Mucosa of stomach (tissue), 1 donor: Measurements from ENCODE around the gene DYNC1LI2.

Source experiments
- H3K27me3 ChIP-seq: one replicate; pipeline ENCODE4 v1.7.0; 2013; ENCODE audit warnings: mild to moderate bottlenecking, low read length; ENCODE audit not compliant: control insufficient read depth, insufficient read depth
- H3K36me3 ChIP-seq: one replicate; pipeline ENCODE4 v1.7.0; 2013; ENCODE audit warnings: low read length; ENCODE audit not compliant: control insufficient read depth, insufficient read depth
- H3K4me1 ChIP-seq: one replicate; pipeline ENCODE4 v1.7.0; 2013; ENCODE audit warnings: mild to moderate bottlenecking, low read length; ENCODE audit not compliant: control insufficient read depth, insufficient read depth
- H3K4me3 ChIP-seq: one replicate; pipeline ENCODE4 v1.7.0; 2013; ENCODE audit warnings: low read length
- H3K9ac ChIP-seq: one replicate; pipeline ENCODE4 v1.7.0; 2013; ENCODE audit warnings: mild to moderate bottlenecking, low read length, moderate library complexity
- H3K9me3 ChIP-seq: one replicate; pipeline ENCODE4 v1.7.0; 2013; ENCODE audit warnings: mild to moderate bottlenecking, low read length, moderate library complexity; ENCODE audit not compliant: control insufficient read depth
- donor health status: Pancreatic carcinoma.

DYNC1LI2 gene

DNA sequence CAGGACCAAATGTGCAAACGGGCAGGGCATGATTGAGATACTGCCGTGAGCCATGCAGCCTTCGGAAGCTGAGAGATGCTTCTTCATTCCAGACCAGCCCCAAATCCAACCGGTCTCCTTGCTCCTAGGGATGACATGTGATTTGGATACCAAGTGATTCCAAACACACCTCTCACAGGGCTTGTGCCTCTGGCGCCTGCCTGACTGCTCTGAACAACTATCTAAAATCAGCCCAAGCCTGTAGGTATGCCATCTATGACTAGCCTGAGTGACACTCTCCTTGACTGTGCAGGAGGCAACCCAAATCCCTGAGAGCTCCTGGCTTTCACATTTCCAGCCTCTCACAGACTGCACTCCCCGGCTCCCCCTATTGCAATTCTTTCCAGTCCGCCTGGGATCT, 20.3 kb downstream of the DYNC1LI2 start:
- Histone ChIP-seq H3K4me1 (no peaks in the 10 kb centered on the region), H3K36me3 (no peaks in the 10 kb centered on the region), H3K9ac (no peak overlapping the region), H3K9me3 (no peaks in the 10 kb centered on the region), H3K27me3 (no peaks in the 10 kb centered on the region), H3K4me3 (no peak overlapping the region)

DNA sequence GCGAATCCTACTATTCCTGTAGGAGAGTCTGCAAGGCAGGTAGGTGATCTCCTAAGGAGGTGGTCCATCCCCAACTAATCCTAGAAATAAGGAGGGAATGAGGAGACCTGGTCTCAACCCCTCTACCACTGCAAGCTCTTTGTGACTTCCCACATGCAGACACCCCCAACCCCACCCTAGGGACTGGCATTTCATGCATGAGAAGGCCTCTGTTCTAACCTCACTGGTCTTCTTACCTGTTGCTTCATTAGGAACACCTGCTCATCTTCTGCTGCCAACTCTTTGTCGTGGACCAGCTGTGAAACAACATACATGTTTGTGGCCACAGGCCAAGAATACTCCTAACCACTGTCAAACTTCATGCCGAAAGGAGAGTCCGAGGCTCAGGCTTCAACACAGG, 22.6 kb downstream of the DYNC1LI2 start:
- Histone ChIP-seq H3K36me3 (no peaks in the 10 kb centered on the region), H3K9me3 (no peaks in the 10 kb centered on the region), H3K4me3 (no peak overlapping the region), H3K27me3 (no peaks in the 10 kb centered on the region), H3K4me1 (peaks cover 5% of the 10 kb centered on the region), H3K9ac (no peak overlapping the region)

DNA sequence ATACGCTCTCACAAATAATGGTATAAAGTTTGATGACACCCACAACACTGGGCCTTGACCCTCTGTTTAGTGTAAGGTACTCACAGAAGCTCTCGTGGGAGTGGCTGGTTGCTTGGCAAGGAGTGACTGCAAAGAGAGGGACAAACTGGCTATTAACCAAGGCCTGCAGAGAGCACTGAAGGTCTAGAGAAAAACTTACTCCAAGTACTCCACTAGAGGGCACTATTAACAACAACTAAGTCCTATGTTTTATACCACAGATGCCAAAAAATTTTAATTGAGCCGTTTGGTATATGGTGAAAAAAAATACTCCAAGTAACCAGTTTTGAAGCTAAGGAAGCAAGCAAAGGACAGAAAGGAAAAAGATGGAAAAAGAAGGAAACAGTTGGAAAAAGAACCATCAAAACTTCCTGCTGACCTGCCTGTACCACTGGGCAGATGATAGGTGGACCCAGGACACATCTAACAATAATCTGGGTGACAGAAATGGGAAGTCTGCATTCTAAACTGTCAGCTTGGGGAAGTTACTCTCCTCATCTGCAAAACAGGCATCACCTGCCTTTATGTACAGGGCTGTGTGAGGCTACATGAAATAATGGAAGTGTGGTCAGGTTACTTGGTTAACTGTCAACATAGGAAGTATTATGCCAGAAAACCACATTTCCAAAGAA, 23.2 kb downstream of the DYNC1LI2 start:
- no peak overlapping the region for H3K9ac ChIP-seq
- H3K4me1 ChIP-seq: peaks cover 5% of the 10 kb centered on the region
- H3K27me3 ChIP-seq: no peaks in the 10 kb centered on the region
- no peak overlapping the region for H3K4me3 ChIP-seq
- no peaks in the 10 kb centered on the region for H3K36me3 ChIP-seq
- H3K9me3 ChIP-seq: no peaks in the 10 kb centered on the region

DNA sequence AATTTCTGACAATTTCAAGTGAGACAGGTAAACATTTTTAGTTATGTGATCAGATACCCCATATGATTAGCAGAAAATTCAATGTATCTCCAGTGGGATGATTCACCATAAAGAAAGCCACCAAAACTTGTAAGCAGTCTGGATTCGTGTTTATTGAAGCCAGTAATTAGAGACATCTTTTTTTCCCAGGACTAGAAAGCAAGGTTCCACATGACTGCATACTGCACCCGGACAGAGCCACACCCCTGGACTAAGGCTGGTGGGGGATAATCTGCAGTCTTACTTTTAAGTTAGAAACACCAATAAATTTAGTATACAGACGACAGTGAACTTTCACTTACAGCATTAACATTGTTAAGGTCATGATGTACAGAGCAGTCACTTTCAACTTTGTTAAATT, 30.6 kb downstream of the DYNC1LI2 start:
- Histone ChIP-seq H3K9ac (no peak overlapping the region), H3K27me3 (no peaks in the 10 kb centered on the region), H3K4me3 (no peak overlapping the region), H3K36me3 (peaks cover 4% of the 10 kb centered on the region), H3K9me3 (no peaks in the 10 kb centered on the region), H3K4me1 (peaks cover 3% of the 10 kb centered on the region)

DNA sequence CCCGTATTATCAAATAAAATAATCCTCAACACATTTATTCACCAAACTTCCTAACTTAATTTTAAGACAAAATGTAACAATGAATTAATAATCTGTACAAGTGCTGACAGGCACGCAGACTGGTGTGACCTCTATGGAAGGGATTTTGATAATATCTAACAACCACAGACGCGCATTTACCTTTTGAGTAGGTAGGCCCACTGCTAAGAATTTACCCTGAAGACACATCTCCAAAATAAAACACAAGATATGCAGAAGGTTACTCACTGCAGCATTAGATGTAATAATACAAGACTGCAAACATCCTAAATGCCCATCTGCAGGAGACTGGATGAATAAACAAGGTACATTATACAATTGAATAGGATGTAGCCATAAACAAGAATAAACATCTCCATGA, 32.2 kb downstream of the DYNC1LI2 start:
- Histone ChIP-seq H3K27me3 (no peaks in the 10 kb centered on the region), H3K4me3 (no peak overlapping the region), H3K9ac (no peak overlapping the region), H3K4me1 (peaks cover 9% of the 10 kb centered on the region), H3K9me3 (no peaks in the 10 kb centered on the region), H3K36me3 (peaks cover 4% of the 10 kb centered on the region)

DNA sequence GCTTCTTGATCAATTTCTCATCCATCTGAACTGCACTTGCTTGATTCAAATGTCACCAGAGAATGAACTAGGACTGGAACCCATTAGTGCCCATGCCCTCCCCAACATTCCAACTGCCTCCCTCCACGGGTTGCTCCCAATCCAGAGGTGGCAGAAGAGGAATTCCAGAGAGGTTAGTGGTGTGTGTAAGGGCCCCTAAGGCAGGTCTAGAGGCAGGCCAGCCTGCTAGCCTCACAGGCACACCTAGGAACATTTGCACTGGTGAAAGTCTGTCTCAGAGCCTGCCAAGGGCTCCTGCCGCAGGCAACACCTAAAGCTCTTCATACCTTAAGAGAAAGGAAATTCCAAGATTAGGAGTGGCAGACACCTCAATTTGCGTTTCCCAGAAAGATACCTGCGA, 33.6 kb downstream of the DYNC1LI2 start:
- Histone ChIP-seq H3K4me1 (peaks cover 9% of the 10 kb centered on the region), H3K27me3 (no peaks in the 10 kb centered on the region), H3K9me3 (no peaks in the 10 kb centered on the region), H3K4me3 (no peak overlapping the region), H3K9ac (no peak overlapping the region), H3K36me3 (peaks cover 4% of the 10 kb centered on the region)

DNA sequence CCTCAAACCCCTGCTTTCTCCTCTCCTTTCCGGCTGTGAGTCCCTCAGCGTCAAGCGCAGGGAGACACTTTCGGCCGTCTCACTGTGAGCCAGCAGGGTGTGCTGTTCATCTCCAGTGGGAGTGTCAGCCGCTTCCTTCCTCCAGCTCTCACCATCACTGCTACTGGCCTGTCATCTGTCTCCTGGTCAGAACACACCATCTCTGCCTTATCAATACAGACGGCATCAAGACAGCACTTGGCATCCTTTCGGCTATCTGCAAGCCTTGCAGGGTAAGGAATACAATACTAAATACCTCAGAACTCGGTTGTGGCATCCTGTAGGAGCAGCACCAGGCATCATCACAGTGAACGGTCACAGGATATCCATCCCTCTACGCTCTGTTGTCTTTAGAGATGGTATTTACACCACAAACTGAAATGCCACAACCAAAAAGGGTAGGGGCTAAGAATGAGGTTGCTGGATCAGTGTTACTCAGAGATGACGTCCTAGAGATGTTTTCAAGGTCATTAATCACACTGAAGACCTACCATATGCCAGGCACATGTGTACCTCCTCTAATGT, 34.2 kb downstream of the DYNC1LI2 start:
- H3K36me3 ChIP-seq: peaks cover 4% of the 10 kb centered on the region
- H3K9me3 ChIP-seq: no peaks in the 10 kb centered on the region
- peaks cover 9% of the 10 kb centered on the region for H3K4me1 ChIP-seq
- H3K9ac ChIP-seq: no peak overlapping the region
- H3K27me3 ChIP-seq: no peaks in the 10 kb centered on the region
- no peak overlapping the region for H3K4me3 ChIP-seq

DNA sequence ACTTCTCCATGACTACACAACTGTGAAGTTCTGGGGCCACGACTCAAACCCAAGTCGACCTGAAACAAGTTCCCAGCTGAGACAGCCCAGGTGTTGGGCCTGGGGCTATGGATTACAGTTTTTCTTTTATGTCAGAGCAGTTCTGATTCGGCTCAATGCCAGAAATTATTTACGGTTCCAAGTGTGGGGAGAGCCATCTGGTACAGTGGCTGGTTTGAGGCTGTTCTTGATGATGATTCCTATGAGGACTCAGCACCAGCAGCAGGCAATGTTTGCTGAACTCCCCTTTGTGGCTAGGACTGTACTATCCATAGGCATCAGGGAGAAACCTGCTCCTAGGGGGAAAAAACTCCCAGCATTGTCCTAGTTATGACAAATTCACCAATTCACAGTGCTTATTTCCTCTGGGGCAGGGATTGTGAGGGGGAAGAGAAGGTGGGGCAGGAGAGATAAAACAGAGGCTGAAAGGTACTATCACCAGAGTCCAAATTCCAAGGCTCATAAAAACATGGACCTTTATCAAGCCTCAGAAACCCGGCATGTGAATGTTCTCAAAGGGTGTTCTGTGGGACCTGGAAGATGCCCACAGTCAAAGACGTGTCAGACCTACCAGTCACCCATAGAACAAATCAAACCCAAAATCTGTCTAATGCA, 36.6 kb downstream of the DYNC1LI2 start:
- Histone ChIP-seq H3K4me1 (peaks cover 9% of the 10 kb centered on the region), H3K4me3 (no peak overlapping the region), H3K9me3 (no peaks in the 10 kb centered on the region), H3K36me3 (peaks cover 4% of the 10 kb centered on the region), H3K27me3 (no peaks in the 10 kb centered on the region), H3K9ac (no peak overlapping the region)

DNA sequence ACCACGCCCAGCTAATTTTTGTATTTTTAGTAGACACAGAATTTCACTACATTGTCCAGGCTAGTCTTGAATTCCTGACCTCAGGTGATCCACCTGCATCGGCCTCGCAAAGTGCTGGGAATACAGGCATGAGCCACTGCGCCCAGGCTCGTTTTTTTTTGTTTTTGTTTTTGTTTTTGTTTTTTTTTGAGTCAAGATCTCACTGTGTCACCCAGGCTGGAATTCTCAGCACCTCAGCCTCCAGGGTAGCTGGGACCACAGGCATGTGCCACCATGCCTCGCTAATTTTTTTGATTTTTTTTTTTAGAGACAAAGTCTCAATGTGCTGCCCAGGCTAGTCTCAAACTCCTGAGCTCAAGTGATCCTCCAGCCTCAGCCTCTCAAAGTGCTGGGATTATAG, 37.3 kb downstream of the DYNC1LI2 start:
- Histone ChIP-seq H3K27me3 (no peaks in the 10 kb centered on the region), H3K9ac (no peak overlapping the region), H3K36me3 (peaks cover 4% of the 10 kb centered on the region), H3K9me3 (no peaks in the 10 kb centered on the region), H3K4me3 (no peak overlapping the region), H3K4me1 (peaks cover 9% of the 10 kb centered on the region)

DNA sequence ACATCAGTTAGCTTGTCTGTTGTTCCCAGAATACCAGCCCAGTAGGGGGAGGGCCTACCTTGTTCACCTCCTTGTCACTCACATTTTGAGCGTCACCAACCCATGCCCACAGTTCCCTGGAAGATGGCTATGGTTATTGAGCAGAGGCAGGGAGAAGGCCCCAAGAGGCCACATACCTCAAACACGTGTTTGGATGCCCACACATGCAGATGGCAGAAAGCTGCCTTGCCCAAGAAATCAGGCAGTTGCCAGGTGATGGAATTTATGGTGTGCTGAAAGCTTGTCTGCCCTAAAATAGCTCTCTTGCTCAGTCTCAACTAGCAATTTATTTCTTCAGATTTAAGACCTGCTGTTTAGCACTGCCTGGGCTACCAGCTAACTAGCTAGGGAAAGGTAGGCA, 38.3 kb downstream of the DYNC1LI2 start:
- Histone ChIP-seq H3K9ac (no peak overlapping the region), H3K27me3 (no peaks in the 10 kb centered on the region), H3K4me3 (no peak overlapping the region), H3K9me3 (no peaks in the 10 kb centered on the region), H3K36me3 (peaks cover 4% of the 10 kb centered on the region), H3K4me1 (peaks cover 9% of the 10 kb centered on the region)

DNA sequence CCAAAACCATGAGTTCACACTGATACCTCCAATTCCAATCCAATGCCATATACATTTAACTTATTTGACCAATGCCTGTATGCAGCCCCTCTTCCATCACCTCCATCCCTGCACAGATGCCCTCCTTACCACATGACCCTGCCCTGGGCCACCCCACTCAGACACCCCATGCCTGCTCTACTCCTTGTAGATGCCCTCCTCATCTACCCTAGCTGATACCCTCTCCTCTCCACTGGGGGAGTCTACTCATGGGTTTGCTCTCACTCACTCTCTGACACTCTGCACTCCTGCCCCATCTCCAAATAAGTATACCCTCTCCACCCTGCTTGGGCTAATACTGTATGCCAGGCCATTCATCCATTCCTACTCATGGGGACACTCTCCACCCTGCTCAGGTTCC, 38.9 kb downstream of the DYNC1LI2 start:
- Histone ChIP-seq H3K9ac (no peak overlapping the region), H3K4me1 (peaks cover 9% of the 10 kb centered on the region), H3K36me3 (peaks cover 4% of the 10 kb centered on the region), H3K9me3 (no peaks in the 10 kb centered on the region), H3K4me3 (no peak overlapping the region), H3K27me3 (no peaks in the 10 kb centered on the region)

DNA sequence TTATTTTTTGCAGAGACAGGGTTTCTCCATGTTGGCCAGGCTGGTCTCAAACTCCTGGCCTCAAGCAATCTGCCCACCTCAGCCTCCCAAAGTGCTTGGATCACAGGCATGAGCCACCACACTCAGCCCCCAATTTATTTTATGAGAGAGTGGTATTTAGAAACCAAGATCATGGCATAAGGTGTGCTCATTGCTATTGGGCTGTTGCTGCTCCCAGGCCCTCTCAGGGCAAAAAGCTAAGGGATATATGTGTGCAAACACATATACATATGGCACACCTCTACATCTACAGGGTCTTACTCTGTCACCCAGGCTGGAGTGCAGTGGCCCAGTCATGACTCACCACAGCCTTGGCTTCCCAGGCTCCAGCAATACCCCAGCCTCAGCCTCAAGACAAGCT, 39.8 kb downstream of the DYNC1LI2 start:
- Histone ChIP-seq H3K4me1 (peaks cover 9% of the 10 kb centered on the region), H3K9me3 (no peaks in the 10 kb centered on the region), H3K9ac (no peak overlapping the region), H3K4me3 (no peak overlapping the region), H3K27me3 (no peaks in the 10 kb centered on the region), H3K36me3 (no peaks in the 10 kb centered on the region)
